Left lobe of liver (tissue), 2 donors: ENCODE data around the gene CTSZ. TPM values are rescaled to one million over a fixed set of nuclear protein-coding genes. Genes with fewer than 3 reads are reported as not detected.
A peak's percentile ranks its signal among the peaks of the same experiment; 100 is the strongest.

Source experiments
- ATAC-seq: fragments of 200-7000 bp; cut with Tn5 transposase; one replicate; pipeline ENCODE4 v1.9.1; 2020; ENCODE audit warnings: mild to moderate bottlenecking, moderate library complexity
- DNase-seq: peaks from one replicate; pipeline ENCODE4 v3.0.0-alpha.2; 2020; ENCODE audit warnings: low spot score
- total RNA-seq: library from RNA; stranded (reverse); gene quantifications from one replicate; pipeline ENCODE4 v1.2.1, GENCODE V29; 2021
- donor health status: DM: no; HTN: no; CAD: no; lungs with moderate emphysema.
- donor health status: DM: no; HTN: yes; CAD: no.

Gene CTSZ
- total RNA-seq, 1 donor from 2014 or later = 248 TPM

DNA sequence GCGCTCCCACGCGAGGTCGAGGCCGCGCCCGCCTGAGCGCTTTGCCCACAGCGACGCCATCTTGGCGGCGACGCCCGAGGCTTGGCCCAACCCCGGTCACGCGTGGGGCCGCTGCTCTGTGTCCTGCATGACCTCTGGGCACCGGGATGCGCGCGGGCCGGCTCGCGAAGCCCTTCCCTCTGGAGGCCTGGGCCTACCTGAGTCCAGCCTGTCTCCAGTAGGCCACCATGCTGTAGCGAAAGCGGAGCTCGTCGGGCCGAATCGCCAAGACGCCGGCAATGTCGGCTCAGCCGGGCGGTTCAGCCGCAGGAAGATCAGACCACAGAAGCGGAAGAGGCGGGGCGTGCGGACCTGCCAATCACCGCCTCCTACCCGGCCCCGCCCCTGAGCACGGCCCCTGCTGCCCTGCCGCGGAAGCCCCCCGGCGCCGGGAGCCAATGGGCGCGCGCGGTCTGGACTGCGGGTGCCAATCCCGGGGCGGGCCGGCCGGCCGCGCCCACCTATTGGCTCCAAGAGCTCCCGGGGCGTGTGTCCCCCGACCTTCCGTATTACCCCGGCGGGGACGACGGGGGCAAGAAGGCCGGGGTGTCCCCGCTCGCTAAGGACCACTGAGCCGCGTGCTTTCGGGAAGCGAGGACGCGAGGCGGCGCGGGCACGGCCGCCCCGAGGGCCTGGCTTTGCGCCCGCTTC is 25.1 kb upstream of the CTSZ start, which contains the start of gene ATP5F1E:
ATP5F1E (minus strand) TSS at position 313 of the 690 bp plus-strand sequence; CDS start at position 229, 84 bp downstream.
- ATAC-seq = peak; percentile 99

DNA sequence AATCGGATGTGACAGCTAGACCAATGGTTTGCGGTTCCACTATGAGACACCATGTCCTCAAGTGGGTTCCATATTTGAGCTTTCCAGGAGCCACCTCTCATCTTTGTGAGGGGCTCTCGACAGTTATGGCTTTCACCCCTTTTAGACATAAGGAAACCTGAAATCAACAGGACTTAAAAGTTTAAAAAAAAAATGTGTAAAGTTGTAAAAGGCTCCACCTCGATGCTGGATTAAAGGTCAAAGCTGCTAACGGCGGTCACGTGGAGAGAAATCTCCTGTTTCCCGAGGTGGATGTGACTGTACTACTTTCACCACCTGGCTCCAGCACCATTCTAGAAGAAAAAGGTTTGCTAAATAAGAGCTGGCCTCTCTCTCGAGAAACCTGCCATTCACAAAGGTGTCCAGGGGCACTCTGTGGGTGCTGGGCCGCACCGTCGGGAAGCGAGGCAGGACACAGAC is 24.5 kb upstream of the CTSZ start:
- no peak for DNase-seq
- no peak for ATAC-seq

More for the DNA sequence above, 25.1 kb upstream of the CTSZ start, which contains the start of gene ATP5F1E:
- DNase-seq = peak; percentile 96

DNA sequence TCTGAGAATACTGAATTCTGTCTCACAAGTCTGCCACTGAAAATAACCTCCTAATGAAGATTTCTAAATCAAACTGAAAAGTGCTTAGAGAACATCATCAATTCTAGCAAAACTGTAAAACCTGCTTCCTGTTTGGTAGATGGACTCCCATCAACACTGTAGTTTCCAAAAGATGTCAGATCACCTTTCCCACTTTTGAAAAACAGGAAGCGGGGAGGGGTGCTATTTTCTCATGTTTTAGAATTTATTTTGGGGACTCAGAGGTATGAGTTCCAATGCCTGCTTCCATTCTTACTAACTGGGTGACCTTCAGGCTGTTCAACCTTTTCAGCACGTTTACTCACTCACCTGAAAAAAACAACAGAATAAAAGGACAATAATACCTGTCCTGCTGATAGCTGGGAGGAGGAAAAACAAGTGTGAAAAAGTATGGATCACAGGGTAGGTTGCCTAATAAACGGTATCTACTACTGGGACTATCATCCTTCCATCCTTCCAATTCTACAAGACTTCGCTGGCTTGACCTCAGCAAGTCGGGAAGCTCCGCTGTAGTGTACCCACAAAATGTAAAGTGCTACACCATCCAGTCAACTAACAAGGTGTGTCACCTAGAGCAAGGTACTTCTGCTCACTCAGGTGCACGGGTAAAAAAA is 24.0 kb upstream of the CTSZ start:
- no peak for DNase-seq
- ATAC-seq = no peak

DNA sequence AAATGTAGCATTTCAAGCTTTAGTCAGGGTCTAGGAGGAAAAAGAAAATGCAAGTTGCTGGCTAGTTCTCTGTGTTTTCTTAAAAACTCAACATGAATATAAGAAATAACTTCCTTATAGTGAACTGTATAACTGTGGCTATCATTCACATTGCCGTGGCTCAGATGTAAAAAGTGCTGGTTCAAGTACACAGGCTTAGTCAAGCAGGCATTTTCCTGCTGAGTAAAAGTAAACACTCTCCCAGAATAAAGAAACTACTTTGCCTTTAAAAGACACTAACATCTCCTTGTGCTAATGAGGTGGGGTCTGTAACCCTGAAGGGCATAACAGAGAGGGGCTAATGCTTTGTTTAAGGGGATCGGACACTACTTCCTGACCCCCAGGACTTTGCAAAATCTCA is 21.8 kb upstream of the CTSZ start:
- DNase-seq = no peak
- ATAC-seq = no peak

DNA sequence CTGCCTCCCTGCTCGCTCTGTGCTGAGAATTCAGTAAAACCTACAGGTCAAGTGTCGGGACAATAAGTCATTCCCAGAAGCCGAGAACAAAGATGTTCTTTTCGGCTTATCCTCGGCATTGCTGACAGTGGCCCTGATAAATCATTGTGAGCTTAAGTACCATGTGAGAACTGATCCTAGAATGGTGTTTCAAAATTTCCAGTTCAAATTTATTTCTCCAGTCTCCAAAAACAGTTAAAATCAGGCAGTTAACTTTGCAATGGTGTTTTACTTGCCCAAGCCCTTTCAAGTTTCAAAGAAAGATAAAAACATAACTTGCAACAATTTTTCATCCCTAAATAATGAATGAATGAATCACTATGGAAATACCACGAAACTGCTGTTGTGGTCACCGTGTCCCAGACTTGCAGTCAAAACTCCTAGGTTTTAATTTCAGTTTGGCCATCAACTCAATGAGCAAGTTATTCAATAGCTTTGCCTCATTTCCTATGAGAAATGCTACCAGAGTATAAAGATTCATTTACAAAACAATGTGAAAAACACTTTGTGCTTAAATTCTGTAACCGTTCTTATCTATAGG is 20.8 kb upstream of the CTSZ start:
- DNase-seq = no peak
- ATAC-seq = no peak

DNA sequence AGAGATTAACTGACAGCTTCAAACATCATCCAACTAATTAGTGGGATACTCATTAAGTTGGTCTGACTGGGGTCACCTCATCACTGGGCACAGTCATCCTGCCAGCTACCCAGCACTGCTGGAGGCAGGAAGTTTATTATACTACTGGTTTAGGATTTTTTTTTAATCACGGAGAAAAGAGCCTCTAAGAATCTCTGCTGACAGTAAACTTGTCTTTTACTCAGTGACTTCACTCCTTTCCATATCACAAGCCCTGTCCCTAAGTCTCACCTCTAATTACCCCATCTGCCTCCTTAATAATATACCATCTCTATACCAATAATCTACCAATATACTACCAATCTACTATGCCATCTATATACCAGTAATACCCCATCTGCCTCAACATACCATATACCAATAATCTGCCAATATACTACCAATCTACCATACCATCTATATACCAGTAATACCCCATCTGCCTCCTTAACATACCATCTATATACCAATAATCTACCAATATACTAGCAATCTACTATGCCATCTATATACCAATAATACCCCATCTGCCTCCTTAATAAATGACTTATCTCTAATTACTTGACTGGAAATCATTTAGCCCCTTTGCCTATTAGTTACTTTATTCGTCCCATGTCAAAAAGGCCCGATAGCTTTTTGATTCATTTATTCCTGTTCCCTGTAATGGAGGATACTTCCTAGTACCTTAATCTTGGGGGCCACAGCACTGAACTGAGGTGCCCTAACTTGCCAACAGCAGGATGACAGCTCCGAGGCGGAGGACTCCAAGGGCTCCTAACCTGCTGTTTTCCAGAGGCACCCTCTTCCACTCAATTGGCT is 20.1 kb upstream of the CTSZ start:
- ATAC-seq (no peak), DNase-seq (no peak)

DNA sequence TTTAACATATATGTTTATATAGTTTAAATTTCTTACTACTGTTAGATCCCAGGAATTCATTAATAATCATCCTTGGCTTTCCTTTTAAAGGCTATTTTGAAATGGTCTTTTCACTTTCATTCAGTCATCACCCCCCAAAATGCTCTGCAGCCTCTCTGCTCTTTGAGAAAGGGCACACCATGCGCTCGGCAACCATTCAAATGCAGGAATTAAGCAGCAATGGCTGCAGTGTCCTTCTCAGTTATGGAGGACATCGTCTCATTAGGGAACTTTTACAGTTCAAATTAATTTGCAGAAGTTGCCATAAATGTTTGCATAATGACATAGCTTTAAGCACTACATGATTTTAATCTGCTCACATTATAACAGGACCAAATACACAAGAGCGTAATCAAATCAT is 18.5 kb upstream of the CTSZ start:
- no peak for ATAC-seq
- DNase-seq = no peak

DNA sequence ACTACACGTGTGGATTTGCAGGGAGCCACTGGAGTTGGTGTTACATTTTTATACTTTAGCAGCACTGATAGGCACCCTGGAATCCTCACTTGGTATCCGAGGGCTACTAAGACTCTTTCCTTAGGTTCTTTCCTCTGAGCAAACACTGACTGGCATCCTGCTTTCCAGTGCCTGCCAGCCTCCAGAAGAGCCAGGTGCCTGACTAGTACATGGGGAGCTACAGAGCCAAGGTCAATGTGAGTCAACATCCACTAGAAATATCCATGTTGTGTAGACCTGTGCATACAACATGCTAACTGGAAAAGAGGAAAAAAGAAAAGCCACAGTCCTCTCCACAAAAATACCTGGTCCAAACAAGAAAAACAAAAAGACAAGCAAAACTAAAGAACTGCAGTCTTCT is 18.0 kb upstream of the CTSZ start:
- DNase-seq (no peak), ATAC-seq (peak; percentile 79)

DNA sequence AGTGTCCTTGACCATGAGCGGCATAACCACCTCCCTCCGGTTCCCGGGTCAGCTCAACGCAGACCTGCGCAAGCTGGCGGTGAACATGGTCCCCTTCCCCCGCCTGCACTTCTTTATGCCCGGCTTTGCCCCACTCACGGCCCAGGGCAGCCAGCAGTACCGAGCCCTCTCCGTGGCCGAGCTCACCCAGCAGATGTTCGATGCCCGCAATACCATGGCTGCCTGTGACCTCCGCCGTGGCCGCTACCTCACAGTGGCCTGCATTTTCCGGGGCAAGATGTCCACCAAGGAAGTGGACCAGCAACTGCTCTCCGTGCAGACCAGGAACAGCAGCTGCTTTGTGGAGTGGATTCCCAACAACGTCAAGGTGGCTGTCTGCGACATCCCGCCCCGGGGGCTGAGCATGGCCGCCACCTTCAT is 17.1 kb upstream of the CTSZ start:
- ATAC-seq (no peak), DNase-seq (no peak)

DNA sequence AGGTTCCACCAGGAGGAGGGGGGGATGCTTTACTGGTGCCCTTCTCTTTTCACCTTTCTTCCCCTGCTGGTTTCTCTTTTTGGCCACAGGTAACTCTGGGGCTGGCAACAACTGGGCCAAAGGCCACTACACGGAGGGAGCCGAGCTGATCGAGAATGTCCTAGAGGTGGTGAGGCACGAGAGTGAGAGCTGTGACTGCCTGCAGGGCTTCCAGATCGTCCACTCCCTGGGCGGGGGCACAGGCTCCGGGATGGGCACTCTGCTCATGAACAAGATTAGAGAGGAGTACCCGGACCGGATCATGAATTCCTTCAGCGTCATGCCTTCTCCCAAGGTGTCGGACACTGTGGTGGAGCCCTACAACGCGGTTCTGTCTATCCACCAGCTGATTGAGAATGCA is 16.6 kb upstream of the CTSZ start:
- DNase-seq (no peak), ATAC-seq (peak; percentile 70)

DNA sequence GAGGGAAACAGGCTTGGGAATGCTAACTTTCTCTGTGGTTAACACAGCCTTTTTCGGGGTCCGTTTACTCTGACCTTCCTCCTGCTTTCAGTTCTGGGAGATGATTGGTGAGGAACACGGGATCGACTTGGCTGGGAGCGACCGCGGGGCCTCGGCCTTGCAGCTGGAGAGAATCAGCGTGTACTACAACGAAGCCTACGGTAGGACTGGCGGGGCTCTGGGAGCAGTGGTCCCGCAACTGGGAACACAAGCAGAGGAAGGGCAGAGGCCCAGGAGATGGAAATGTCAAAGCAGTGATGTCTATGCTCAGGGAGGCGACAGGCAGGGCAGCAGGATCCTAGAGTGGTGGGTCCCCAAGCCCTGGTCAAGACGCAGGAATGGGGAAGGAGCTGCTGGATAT is 15.7 kb upstream of the CTSZ start:
- DNase-seq = no peak

DNA sequence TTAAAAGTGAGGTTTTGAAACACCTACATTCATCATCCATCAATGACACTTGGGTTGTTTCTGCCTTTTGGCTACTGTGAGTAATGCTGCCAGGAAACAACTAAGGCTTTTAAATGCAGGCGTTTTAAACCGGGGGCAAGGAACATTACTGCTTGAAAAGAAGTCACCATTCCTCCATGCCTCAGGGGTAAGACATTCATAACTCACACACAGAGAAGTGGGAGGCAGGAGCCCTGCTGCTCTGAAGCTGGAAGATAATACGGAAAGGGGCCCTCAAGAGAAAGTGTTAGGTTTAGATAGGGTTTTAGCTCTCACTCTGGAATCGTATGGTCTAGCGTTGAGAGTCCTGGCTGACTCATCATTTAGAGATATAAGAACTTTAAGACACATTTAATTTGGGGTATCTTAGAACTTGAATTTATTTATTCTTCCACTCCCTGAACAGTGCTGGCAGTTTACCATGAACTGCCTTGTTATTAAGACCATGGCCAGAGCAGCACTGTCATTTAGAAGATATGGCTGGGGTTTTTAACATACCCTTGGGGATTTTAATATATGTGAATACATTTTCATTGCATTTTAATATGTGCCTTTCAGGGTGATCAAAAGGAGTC is 14.0 kb upstream of the CTSZ start:
- ATAC-seq (no peak), DNase-seq (no peak)

More for the DNA sequence above, 15.7 kb upstream of the CTSZ start:
- ATAC-seq = no peak

DNA sequence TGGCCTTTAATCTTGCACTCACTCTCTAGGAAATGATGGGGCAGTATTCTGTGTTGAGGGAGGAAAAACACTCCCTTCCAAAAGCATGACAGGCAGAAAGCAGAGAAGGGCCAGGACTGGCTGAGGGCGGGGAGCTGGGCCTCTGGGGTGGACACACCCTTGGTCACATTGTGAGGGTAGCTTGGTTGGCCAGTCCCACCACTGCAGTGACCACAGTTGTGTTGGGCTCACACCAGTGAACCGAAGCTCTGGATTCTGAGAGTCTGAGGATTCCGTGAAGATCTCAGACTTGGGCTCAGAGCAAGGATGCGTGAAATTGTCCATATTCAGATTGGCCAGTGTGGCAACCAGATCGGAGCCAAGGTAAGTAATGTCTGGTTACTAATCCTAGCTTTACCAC is 12.2 kb upstream of the CTSZ start, which contains the start of gene TUBB1:
TUBB1 (plus strand) TSS at position 213 of the 400 bp plus-strand sequence; CDS start at position 307, 94 bp downstream.
- ATAC-seq (no peak), DNase-seq (no peak)

DNA sequence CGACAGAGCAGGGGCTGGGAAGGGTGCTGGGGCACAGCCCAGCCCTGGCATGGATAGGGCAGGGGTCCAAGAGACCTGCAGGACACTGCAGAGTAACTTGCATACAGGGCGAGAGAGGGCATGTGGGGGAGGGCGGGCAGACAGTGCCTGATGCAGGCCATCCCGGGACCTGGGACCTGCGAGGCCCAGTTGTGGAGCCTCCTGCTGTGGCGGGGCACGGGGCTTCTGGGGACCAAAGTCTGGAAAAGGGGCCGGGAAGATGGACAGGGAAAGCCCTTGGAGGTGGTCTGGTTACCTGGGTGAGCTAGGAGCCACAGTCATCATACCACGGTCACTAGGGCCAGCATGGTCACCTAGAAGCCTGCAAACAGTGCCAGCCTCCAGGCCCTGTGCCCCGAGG is 11.8 kb upstream of the CTSZ start:
- ATAC-seq (no peak), DNase-seq (no peak)

DNA sequence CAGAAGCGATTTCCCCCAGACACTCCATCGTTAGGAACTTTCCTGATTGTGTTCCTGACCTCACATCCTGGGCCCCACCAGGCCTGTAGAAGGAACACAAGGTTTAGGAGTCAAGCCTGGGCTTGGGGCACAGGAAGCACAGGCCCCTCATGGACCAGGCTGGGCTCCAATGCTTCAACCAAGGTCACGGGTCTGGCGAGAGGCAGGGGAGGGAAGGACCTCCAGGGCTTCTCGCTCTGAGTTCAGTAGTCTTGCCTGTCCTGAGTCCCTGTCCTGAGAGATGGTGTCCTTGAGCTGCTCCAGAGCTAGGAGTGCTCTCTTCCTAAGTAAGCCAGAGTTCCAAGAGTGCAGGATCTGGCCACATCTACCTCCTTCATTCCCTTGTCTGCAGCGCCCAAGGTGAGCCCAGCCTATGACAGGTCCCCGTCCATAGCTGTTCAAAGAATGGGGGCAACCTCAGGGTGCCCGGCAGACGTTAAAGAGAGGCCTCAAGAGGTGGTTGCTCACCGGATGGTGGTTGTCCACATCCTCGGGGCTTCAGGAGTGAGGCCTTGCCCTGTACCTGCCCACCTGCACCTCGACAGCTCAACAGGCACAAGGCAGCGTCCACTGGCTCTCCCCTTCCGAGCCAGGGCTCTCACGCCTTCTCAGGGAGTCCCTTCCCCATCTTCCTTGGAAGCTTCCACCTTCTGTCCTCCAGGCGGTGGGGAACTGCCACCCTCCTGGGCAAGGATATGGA is 10.6 kb upstream of the CTSZ start:
- no peak for ATAC-seq
- DNase-seq = no peak

DNA sequence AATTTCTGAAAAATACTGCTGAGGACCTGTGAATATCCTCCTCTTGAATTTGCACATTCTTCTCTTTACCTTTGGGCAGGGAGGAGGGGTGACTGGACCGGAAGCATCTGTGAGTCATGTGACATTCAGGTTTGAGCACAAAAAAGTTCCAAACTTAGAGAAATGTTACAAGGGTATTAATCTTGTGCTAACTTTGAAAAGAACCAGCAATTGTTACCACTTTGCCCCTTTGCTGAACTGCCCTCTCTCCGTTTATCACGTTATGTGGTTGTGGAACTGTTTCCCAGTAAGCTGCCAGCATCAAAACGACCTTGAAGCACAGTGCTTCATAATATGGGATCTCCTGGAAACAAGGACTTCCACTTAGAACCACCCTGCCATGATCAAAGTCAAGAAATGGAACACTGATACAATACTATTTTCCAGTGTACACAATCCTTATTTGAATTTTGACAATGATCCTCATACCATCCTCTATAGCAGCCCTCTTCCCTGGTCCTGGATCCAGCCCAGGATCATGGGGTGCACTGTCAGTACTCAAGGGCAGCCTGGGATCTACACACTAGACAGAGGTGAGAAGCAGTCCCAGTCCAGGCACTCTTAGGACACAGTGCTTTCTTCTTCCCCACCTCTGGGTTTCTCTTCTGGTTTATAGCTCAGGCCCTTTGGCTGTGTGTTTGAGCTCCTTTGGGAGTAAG is 9.9 kb upstream of the CTSZ start:
- no peak for ATAC-seq
- no peak for DNase-seq

DNA sequence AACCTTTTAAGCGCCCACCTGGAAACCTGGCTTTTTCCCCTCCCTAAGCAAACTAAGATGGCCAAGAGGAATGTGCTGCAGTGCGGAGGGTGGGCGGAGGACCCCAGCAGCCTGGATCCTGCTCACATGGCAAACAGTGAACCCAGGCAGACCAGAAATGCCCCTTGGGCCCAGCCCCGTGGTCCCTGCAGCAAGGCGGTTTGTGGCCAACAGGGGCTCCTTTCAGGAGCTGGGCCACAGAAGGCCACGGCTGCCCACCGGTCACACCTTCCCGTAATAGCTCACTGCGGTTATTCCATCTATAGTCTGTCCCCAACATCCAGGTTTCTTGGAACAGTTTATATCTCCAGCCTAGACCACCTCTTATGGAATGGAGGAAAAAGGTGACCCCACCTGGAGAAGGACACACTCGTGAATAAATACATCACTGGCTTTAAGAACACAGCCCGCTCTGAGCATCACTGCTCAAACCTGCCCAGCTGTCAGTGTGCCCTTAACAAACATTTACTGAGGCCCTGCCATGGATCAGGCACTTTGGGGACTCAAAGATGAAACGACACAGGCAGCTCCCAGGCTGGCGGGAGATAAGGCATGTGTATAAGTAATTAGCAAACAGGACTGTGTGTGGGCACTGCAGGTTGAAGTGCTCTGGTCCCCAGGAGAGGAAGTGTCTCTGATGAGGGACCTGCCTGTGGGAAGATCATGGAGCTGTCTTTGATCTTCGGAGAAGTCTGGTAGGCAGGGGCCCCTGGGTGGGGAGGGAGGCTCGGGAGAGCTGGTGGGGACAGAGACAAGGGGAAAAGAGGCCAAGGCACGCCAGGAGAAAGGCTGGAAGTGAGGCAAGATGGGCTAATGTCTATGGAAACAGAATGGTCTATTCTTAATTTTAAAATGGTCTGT is 9.0 kb upstream of the CTSZ start:
- ATAC-seq (no peak), DNase-seq (no peak)

DNA sequence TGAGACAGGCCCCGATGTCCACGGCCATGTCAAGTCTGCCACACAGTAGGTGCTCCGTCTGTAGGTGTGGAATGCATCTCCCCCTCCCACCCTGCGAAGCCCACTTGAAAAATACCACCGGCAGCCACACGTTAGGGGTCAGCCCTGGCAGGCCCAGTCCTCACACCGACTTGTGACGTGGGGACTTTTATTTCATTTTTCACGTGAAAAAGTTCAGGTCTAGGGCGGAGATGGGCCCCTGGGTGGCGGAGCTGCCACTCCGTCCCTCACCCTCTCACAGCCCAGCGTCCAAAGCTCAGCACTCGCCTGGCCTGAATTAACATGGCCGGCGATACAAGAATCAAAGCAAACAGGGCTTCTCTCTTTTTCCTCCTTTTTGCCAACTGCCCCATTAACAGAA is 8.4 kb upstream of the CTSZ start:
- DNase-seq (no peak), ATAC-seq (no peak)
